Heart right ventricle (tissue), 16 donors: ENCODE measurements around the gene TRDN. TPM values are rescaled to one million over a fixed set of nuclear protein-coding genes. Genes with fewer than 3 reads are reported as not detected.

Experiments used
- ATAC-seq, 8 donors: fragments of 200-7000 bp; cut with Tn5 transposase; one replicate each; pipeline ENCODE4 v1.9.1; 2020; ENCODE audit warnings: mild to moderate bottlenecking in 8 of 8, moderate library complexity in 8 of 8, moderate number of reproducible peaks in 1 of 8
- DNase-seq, 2 donors: peaks; one replicate each; pipeline ENCODE4 v3.0.0-alpha.2; 2020
- H3K27ac ChIP-seq, 10 donors: fragments of 200-600 bp; sonication (generic) in 2 of 10; one replicate each; pipeline versions ENCODE4 v1.5.0 to v1.8.0; 2020 to 2022; ENCODE audit warnings: mild to moderate bottlenecking in 3 of 10
- H3K27me3 ChIP-seq, 7 donors: fragments of 200-600 bp; one replicate each; pipeline ENCODE4 v1.8.0; 2021 to 2022; ENCODE audit warnings: mild to moderate bottlenecking in 2 of 7
- H3K36me3 ChIP-seq, 9 donors: fragments of 200-600 bp; sonication (generic) in 1 of 9; one replicate each; pipeline versions ENCODE4 v1.5.0 to v1.8.0; 2020 to 2022; ENCODE audit warnings: mild to moderate bottlenecking in 2 of 9
- H3K4me1 ChIP-seq, 9 donors: fragments of 200-600 bp; sonication (generic) in 1 of 9; one replicate each; pipeline versions ENCODE4 v1.5.0 to v1.8.0; 2020 to 2022; ENCODE audit warnings: mild to moderate bottlenecking in 4 of 9
- H3K4me3 ChIP-seq, 10 donors: fragments of 200-600 bp; sonication (generic) in 2 of 10; one replicate each; pipeline versions ENCODE4 v1.5.0 to v1.8.0; 2020 to 2022; ENCODE audit warnings: mild to moderate bottlenecking in 7 of 10, moderate library complexity in 2 of 10
- H3K9me3 ChIP-seq, 11 donors: fragments of 200-600 bp in 10 of 11; sonication (generic) in 2 of 11; one replicate each; pipeline versions ENCODE4 v1.5.0 to v1.8.0; 2013 to 2022; ENCODE audit warnings: mild to moderate bottlenecking in 2 of 11, control low read depth in 1 of 11, moderate library complexity in 1 of 11
- whole genome bisulfite sequencing, 2 donors: extraction: QIAGEN DNeasy Blood & Tissue Kit; methylation state at CpG; one replicate each; pipeline ENCODE4 v1.1.7; 2013; ENCODE audit warnings: inconsistent platforms in 1 of 2; 5-methylcytosine and 5-hydroxymethylcytosine counted together
- intact Hi-C, 10 donors: fragments of 100-400 bp; cut with DNase I; formaldehyde crosslinking; loops; one replicate each; pipeline versions ENCODE4 v1.11.1 to v1.14.2; 2022
- polyA plus RNA-seq, 2 donors: library from polyadenylated mRNA; stranded (reverse); fragments of 200-250 nt; gene quantifications; one replicate each; pipeline ENCODE4 v1.2.3, GENCODE V29; 2013
- total RNA-seq, 10 donors: library from RNA; stranded (reverse); fragmentation: NEBNext Ultra II Directional in 3 of 10; extraction: Animal tissue kit (Norgen Biotek cat#: 25700) in 3 of 10; gene quantifications; one replicate each; pipeline versions ENCODE4 v1.2.1 to v1.2.4, GENCODE V29; 2021 to 2023
- TF ChIP-seq, protein P1 (sequence below), 9 donors: fragments of 200-600 bp; sonication (generic) in 2 of 9; IDR thresholded peaks; one replicate each; pipeline versions ENCODE4 v1.5.0 to v1.8.0; 2021 to 2022; ENCODE audit warnings: antibody characterized with exemption in 9 of 9, mild to moderate bottlenecking in 5 of 9, moderate library complexity in 1 of 9
- donor health status: Arrhythmogenic right ventricular cardiomyopathy.
- donor health status: ischemic (EF 13 %, LVEDD 7.1; RV severe dilation, severe dysfunction).
- donor health status: healthy with polysubstance abuse.
- donor health status: DM: no; HTN: yes; CAD: no.
- donor health status: DM: no; HTN: no; CAD: no.
- donor health status: ischemic (EF 25% LVEDD 6.9; RV normal size, moderate dysfunction).
- donor health status: ischemic (EF 25% LVEDD 5.7; RV mildly dilated, moderate dysfunction).
- donor health status: healthy.
- donor health status: DM: yes; HTN: yes; CAD: no.
- donor health status: Ischemic cardiomyopathy.
- donor health status: ischemic (EF 35%, LVEDD 5.7; RV mildly dilated, moderate dysfunction).
- donor health status: nonischemic (EF 11% LVEDD 7.7; RV severe dilation, severe dysfunction).
- donor health status: DM: yes; HTN: yes; CAD: no.
- donor health status: PGD.
- donor health status: ischemic (EF 29% LVEDD 5.4; RV normal size, mild dysfunction).
- donor health status: nonischemic (EF 23%, LVEDD 6.1; RV moderate dilation, normal function).

TRDN gene
- total and polyA plus RNA-seq, 12 donors: 37.6 to 1,141 (median 437) TPM

DNA sequence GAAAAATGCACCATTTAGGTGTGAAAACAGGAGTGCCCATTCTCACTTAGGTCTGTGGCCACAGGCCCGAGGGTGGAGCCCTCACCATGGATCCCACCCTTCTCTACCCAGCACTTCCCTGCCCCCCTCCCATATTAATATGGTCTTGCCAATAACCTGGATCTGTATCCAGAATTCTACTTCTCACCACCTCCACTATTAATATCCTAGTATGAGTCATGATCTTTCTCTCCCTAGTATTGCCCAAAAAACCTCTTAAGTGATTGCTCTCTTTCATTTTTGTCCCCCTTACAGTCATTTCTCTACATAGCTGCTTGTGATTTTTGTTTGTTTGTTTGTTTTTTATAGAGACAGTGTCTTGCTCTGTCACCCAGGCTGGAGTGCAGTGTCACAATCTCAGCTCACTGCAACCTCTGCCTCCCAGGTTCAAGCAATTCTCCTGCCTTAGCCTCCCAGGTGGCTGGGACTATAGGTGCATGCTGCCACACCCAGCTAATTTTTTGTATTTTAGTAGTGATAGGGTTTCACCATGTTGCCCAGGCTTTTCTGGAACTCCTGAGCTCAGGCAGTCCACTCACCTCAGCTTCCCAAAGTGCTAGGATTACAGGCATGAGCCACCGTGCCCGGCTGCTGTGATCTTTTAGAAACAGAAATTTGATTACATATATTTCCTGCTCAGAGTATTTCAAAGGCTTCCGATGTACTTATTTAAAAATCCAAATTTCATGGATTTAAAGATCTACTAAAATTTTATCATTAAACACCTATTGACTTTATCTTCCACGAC, 24.5 kb upstream of the TRDN start:
- H3K36me3 ChIP-seq: no peaks in the 10 kb centered on the region
- TF ChIP-seq, protein P1, sequence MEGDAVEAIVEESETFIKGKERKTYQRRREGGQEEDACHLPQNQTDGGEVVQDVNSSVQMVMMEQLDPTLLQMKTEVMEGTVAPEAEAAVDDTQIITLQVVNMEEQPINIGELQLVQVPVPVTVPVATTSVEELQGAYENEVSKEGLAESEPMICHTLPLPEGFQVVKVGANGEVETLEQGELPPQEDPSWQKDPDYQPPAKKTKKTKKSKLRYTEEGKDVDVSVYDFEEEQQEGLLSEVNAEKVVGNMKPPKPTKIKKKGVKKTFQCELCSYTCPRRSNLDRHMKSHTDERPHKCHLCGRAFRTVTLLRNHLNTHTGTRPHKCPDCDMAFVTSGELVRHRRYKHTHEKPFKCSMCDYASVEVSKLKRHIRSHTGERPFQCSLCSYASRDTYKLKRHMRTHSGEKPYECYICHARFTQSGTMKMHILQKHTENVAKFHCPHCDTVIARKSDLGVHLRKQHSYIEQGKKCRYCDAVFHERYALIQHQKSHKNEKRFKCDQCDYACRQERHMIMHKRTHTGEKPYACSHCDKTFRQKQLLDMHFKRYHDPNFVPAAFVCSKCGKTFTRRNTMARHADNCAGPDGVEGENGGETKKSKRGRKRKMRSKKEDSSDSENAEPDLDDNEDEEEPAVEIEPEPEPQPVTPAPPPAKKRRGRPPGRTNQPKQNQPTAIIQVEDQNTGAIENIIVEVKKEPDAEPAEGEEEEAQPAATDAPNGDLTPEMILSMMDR (IDR thresholded peaks at IDR 0.05): no peak
- no peaks in the 10 kb centered on the region for H3K27me3 ChIP-seq
- WGBS, 2 donors: 89% methylated on average over 5 of the region's 5 CpGs
- H3K4me3 ChIP-seq: no peak overlapping the region
- DNase-seq (no peak), ATAC-seq (peak in 2 of 8 donors; percentile 41 to 45)
- no peaks in the 10 kb centered on the region for H3K9me3 ChIP-seq
- no peak overlapping the region for H3K27ac ChIP-seq
- intact Hi-C loops: no loop called here
- peaks cover 0 to 3% (median 0%) of the 10 kb centered on the region in 9 donors for H3K4me1 ChIP-seq

DNA sequence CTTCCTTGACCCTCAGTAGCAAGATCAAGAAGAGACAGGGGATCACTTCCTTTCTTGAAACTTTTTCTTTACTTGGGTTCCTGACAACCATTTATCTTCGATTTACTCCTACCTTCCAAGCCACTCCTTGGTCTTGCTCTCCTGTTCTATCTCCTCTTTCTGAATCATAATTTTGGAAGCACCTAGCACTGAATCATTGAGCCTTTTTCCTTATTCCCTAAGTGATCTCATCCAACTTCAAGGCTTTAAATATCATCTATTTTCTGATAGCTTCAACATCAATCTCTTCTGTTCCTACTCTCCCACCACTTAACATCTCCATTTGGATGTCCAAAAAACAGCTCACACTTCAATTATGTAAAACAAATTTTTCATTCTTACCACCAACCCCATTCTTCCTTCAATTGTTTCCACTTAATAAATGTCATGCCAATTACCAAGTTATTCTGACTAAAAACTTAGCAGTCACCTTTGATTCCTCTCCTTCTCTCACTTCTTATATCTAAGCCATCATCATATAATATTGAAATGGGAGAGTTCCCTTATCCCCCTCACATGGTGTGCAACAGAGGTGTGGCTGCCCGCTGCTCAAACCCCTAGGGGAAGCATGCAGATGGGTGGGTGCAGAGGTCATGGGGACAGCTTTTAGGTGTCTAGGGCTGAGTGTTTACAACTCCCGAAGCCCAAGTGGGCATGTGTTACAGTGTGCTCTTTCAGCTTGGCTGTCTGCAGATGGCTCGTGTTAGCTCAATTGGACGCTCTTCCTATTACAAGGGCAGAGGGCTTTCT, 23.4 kb upstream of the TRDN start:
- H3K4me1 ChIP-seq: peaks cover 0 to 3% (median 0%) of the 10 kb centered on the region in 9 donors
- H3K27ac ChIP-seq: no peak overlapping the region
- no peak overlapping the region for H3K4me3 ChIP-seq
- no peak for DNase-seq
- no peaks in the 10 kb centered on the region for H3K36me3 ChIP-seq
- WGBS, 2 donors: 90 to 92% methylated on average over 5 of the region's 5 CpGs
- intact Hi-C loops: no loop called here
- no peaks in the 10 kb centered on the region for H3K9me3 ChIP-seq
- TF ChIP-seq, protein P1 (IDR thresholded peaks at IDR 0.05): no peak
- no peaks in the 10 kb centered on the region for H3K27me3 ChIP-seq
- peak in 1 of 8 donors; percentile 13 for ATAC-seq

DNA sequence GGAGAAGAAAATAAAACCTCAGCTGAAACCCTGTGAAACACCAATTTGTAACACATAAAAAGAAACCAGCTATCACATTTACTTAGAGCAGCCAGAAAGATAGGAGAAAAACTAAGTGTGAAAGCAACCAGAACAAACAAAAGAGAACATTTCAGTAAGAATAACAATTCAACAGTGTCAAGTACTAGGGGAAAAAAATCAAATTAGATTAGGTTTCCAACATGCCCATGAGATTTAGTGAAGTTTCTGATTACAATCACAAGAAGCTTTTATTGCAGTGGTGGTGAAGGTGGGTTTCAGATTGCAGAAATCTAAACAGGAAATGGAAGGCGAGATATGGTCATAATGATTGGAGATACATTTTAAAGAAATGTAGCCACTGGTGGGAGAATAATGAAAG, 22.1 kb upstream of the TRDN start:
- TF ChIP-seq, protein P1 (IDR thresholded peaks at IDR 0.05): no peak
- intact Hi-C loops: no loop called here
- no peak overlapping the region for H3K27ac ChIP-seq
- H3K27me3 ChIP-seq: no peaks in the 10 kb centered on the region
- no peaks in the 10 kb centered on the region for H3K36me3 ChIP-seq
- WGBS, 2 donors: 66 to 81% methylated on average over 1 of the region's 1 CpG
- ATAC-seq (no peak), DNase-seq (no peak)
- H3K4me1 ChIP-seq: peaks cover 0 to 3% (median 0%) of the 10 kb centered on the region in 9 donors
- H3K9me3 ChIP-seq: no peaks in the 10 kb centered on the region
- H3K4me3 ChIP-seq: no peak overlapping the region

GRCh38 chr6:123655521-123656306, 19.0 kb upstream of the TRDN start:
- H3K27me3 ChIP-seq: no peaks in the 10 kb centered on the region
- TF ChIP-seq, protein P1 (IDR thresholded peaks at IDR 0.05): no peak
- DNase-seq: no peak
- H3K4me1 ChIP-seq: peaks cover 0 to 3% (median 0%) of the 10 kb centered on the region in 9 donors
- WGBS, 2 donors: 37 to 60% methylated on average over 3 of the region's 3 CpGs
- H3K9me3 ChIP-seq: peaks cover 0 to 5% (median 0%) of the 10 kb centered on the region in 11 donors
- no peak for ATAC-seq
- peak overlapping the region in 1 of 10 donors; percentile 2 for H3K27ac ChIP-seq
- intact Hi-C loops: no loop called here
- H3K4me3 ChIP-seq: peak overlapping the region in 6 of 10 donors; percentile 5 to 39 (median 25)
- H3K36me3 ChIP-seq: no peaks in the 10 kb centered on the region
